ENCODE data around the gene VANGL1. TPM values are rescaled to one million over a fixed set of nuclear protein-coding genes. Genes with fewer than 3 reads are reported as not detected.

VANGL1 gene
- total and polyA plus RNA-seq, 2 of the 4 experiments (the other 2 are of a cell fraction): 6.1 to 6.7 TPM

- TF ChIP-seq RCOR1 (IDR thresholded peaks at IDR 0.05; ENCODE audit: insufficient replicate concordance, low read length): no peak
- no peak for TF ChIP-seq MXI1 (IDR thresholded peaks at IDR 0.05; ENCODE audit: borderline replicate concordance, low read depth, low read length)
Measured at GRCh38 chr1:115710859-115711624, 69.3 kb downstream of the VANGL1 start (continued).

- no peaks in the 10 kb centered on the region for H3K9me1 ChIP-seq (ENCODE audit: insufficient read depth, low read length)
- no peak overlapping the region for H2BK120ac ChIP-seq (ENCODE audit: low read depth, low read length)
- no peaks in the 10 kb centered on the region for H3K36me3 ChIP-seq (ENCODE audit: control insufficient read depth, insufficient read depth, low read length)
- no peak overlapping the region for H3K18ac ChIP-seq (ENCODE audit: low read depth, low read length)
- ATAC-seq (ENCODE audit: low read depth) (no peak), DNase-seq (no peak)
- H4K91ac ChIP-seq (ENCODE audit: insufficient read depth, low read depth, low read length): no peak overlapping the region
- H2AK9ac ChIP-seq (replicated peaks; ENCODE audit: low read depth, low read length, poor library complexity): peak overlapping the region; percentile 25
- no peak overlapping the region for H2BK15ac ChIP-seq (ENCODE audit: low read depth, low read length)
- no peak overlapping the region for H3K4ac ChIP-seq (ENCODE audit: low read depth, low read length)
- H4K5ac ChIP-seq (ENCODE audit: low read depth, low read length): no peak overlapping the region
- no peak overlapping the region for H3K14ac ChIP-seq (replicated peaks; ENCODE audit: low read depth, low read length)
- no peak overlapping the region for H2AK5ac ChIP-seq (ENCODE audit: low read depth, low read length)
- no peak overlapping the region for H3K4me2 ChIP-seq (ENCODE audit: low read depth, low read length)
- no peak overlapping the region for H2BK20ac ChIP-seq (ENCODE audit: low read depth, low read length)
- no peak overlapping the region for H3K4me3 ChIP-seq (ENCODE audit: insufficient read depth, low read depth, low read length)
- H3K79me1 ChIP-seq (ENCODE audit: low read depth in 1 of 2, low read length in 2 of 2): no peaks in the 10 kb centered on the region
- H3K27me3 ChIP-seq (ENCODE audit: control insufficient read depth, insufficient read depth, low read length): peaks cover 43% of the 10 kb centered on the region
- H3K9ac ChIP-seq (ENCODE audit: low read depth, low read length): no peak overlapping the region
- no peak overlapping the region for H3K56ac ChIP-seq (ENCODE audit: extremely low read depth, insufficient read depth, low read length)
- H4K20me1 ChIP-seq (ENCODE audit: insufficient read depth, low read length): no peaks in the 10 kb centered on the region
- 92% methylated on average over 4 of the region's 10 CpGs; no CpG with 5 or more reads in 1 of the 2 experiments for WGBS, 2 experiments (ENCODE audit: extremely low coverage in 2 of 2, insufficient read length in 1 of 2)
- H3K23ac ChIP-seq (ENCODE audit: low read depth, low read length): no peak overlapping the region; the same call in 1 of the 2 replicates
- no peaks in the 10 kb centered on the region for H3K9me3 ChIP-seq (ENCODE audit: control insufficient read depth, insufficient read depth, low read length)
- dilution Hi-C loops (cut with HindIII; ENCODE audit: low sequenced_read_pairs, unreplicated experiment): no loop called here
- no peak overlapping the region for H2BK5ac ChIP-seq (ENCODE audit: low read depth, low read length, poor library complexity, severe bottlenecking)
- H4K8ac ChIP-seq (ENCODE audit: low read depth in 2 of 2, low read length in 2 of 2): no peak overlapping the region
- H3K4me1 ChIP-seq (ENCODE audit: control insufficient read depth, insufficient read depth, low read length): no peaks in the 10 kb centered on the region
- in situ Hi-C loops (cut with MboI; ENCODE audit: low sequenced_read_pairs): no loop called here
- H3K27ac ChIP-seq (ENCODE audit: insufficient read depth, low read length): no peak overlapping the region
- no TSS peak for BruUV-seq (replicated peaks)
- CTCF ChIA-PET: interaction anchor here (0.6 kb wide), 1 partner anchor 236 kb away, joined by 5 read pairs; no protein-coding TSS in a partner anchor
- H2AFZ ChIP-seq (replicated peaks; ENCODE audit: low read length, poor library complexity): no peak overlapping the region
- POLR2A ChIA-PET (ENCODE audit: unreplicated experiment): interaction anchor here (0.6 kb wide), 1 partner anchor 9 kb away, joined by 9 read pairs; no protein-coding TSS in a partner anchor
- intact Hi-C loops (cut with micrococcal nuclease): no loop called here
- TF ChIP-seq SMC3 (IDR thresholded peaks at IDR 0.05; ENCODE audit: low read depth, low read length) (no peak), POLR2A (IDR thresholded peaks at IDR 0.05; ENCODE audit: low read depth, low read length) (no peak), CTCF (conservative IDR thresholded peaks at IDR 0.05; ENCODE audit: low read depth, low read length) (no peak), MXI1 (IDR thresholded peaks at IDR 0.05; ENCODE audit: borderline replicate concordance, low read depth, low read length) (no peak), RFX5 (IDR thresholded peaks at IDR 0.05; ENCODE audit: low read depth, low read length) (no peak), CHD1 (IDR thresholded peaks at IDR 0.05; ENCODE audit: low read depth, low read length) (no peak), RAD21 (IDR thresholded peaks at IDR 0.05; ENCODE audit: low read length) (no peak), MAFK (IDR thresholded peaks at IDR 0.05; ENCODE audit: low read depth, low read length) (no peak), NFE2L2 (IDR thresholded peaks at IDR 0.05; ENCODE audit: low read depth, low read length) (no peak), RCOR1 (IDR thresholded peaks at IDR 0.05; ENCODE audit: insufficient replicate concordance, low read length) (no peak), MAZ (IDR thresholded peaks at IDR 0.05; ENCODE audit: borderline replicate concordance, low read depth, low read length) (no peak), CEBPB (IDR thresholded peaks at IDR 0.05; ENCODE audit: low read depth, low read length) (no peak)
Measured at GRCh38 chr1:115712911-115713609, 71.3 kb downstream of the VANGL1 start.
